Fibroblast of skin of back (primary cell): ENCODE results near the gene GRIN2A. TPM values are rescaled to one million over a fixed set of nuclear protein-coding genes. Genes with fewer than 3 reads are reported as not detected.

Experiments used
- DNase-seq: peaks from one replicate; pipeline ENCODE4 v3.0.0-alpha.2; 2013
- polyA plus RNA-seq, 2 experiments: library from polyadenylated mRNA; unstranded; fragments of 120-200 nt; gene quantifications; one replicate each; pipeline ENCODE4 v1.2.1, GENCODE V29; 2013; ENCODE audit not compliant: insufficient read length in 2 of 2

GRIN2A gene
- polyA plus RNA-seq (2013, experiment 1 of 2; ENCODE audit: insufficient read length), result not detected
- not detected for polyA plus RNA-seq (2013, experiment 2 of 2; ENCODE audit: insufficient read length)

DNA sequence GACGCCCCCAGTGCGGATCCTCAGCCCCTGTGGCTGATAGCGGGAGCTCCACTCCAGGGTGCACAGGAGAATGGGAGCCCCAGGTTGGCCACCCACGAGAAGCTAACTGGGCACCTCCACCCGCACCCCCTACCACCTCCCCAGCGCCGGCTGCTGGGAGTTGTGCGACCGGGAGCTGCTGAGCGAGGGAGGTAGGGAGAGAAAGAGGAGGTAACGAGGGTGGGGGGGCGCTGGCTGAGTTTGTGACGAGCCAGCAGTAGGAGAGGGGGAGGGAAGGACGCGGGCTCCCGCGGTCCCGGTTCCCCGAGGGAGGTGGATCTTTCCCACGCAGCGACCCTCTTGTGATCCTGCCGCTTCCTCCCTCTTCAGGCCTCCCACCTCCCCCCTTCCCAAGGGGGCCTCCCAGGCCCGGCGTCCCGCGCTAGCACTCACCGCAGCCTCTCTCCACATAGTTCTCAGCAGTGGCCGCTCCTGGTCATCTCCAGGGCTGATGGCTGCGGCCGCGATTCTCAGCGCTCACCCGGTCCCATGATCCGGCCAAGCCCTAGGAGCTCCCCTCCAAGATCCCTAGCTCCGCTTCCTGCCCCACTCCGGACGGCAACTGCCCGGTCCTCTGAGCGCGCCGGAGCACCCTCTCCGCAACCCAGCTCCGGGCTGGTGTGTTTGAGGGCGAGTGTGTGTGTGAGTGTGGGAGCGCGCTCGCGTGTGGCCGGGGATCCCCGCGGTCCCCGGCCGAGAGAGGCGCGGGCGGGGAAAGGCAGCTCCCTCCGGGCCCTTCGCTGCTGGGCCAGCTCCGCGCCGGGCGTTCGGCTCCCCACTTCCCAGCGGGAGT is at the start of gene GRIN2A:
Gene GRIN2A (minus strand): TSS at position 207 of the 832 bp plus-strand sequence. CDS start 2,017 bp downstream, outside the sequence.
- no peak for DNase-seq

DNA sequence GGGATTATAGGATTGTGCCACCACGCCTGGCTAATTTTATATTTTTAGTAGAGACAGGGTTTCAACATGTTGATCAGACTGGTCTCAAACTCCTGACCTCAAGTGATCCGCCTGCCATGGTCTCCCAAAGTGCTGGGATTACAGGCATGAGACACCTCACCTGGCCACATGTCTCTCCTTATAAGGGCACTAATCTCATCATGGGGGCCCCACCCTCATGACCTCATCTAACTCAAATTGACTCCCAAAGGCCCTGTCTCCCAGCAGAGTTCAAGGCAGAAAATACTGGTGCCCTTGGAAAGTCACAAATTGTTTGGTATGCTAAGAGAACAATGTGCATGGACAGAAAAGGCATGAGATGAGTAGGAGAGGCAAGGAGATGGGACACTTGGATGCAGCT is 49.3 kb upstream of the GRIN2A start:
- no peak for DNase-seq

DNA sequence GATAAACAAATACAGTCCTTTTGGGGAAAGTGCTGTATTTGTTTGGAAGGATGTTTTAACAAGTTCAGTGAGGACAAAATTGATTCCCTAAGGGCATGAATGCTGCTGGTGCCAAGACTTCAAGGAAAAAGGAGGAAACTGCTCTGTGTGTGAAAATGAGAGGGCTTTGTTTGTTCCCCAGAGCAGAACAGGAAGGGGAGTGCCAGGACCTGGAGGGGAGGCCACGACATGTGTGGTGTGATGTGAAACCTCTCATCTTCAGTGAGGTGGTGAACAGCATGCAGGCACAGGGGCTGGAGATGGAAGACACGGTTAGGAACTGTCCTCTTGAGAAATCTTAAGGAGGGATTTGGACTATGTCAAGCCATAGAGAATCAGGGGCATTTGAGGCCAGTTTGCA is 46.6 kb upstream of the GRIN2A start:
- DNase-seq, result no peak

GRCh38 chr16:10226987-10227306 is 44.7 kb upstream of the GRIN2A start:
- DNase-seq, result no peak

GRCh38 chr16:10226141-10226986 is 44.1 kb upstream of the GRIN2A start:
- DNase-seq, result no peak

- DNase-seq, result no peak
Measured at GRCh38 chr16:10225653-10226052, 43.4 kb upstream of the GRIN2A start.

GRCh38 chr16:10224850-10225249 is 42.6 kb upstream of the GRIN2A start:
- no peak for DNase-seq

GRCh38 chr16:10220942-10221341 is 38.7 kb upstream of the GRIN2A start:
- DNase-seq, result no peak

GRCh38 chr16:10219742-10220141 is 37.5 kb upstream of the GRIN2A start:
- no peak for DNase-seq

DNA sequence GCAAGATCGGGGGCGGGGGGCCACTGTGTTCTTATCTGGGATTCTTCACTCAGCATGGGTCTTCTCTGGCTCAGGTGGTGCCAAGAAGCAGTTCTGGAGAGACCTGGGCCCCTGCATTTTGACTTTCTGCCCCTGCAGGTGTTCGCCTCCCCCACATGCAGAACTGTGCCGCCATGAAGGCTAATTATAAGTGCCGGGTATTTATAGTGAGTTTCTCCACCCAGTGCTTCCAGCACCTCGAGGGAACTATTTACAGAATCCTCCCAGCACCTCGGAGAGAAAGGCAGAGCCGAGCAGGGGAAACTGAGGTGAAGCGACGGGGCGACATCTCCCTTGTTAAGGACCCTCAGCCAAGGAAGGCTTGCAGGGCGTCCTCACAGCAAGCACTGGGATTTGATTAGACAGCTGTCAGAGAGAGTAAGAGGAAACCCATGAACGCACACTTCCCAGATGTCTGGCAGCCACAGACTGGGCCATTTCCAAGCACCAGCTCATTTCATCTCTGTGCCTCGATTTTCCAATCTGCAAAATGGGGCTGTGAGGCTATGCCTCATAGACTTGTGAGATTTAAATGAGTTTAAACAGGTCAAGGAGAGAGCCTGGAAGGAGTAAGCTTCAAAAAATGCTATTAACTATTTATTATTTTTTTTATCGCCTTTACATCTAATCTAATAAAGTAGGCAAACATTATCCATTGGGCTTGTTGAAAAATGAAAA is 36.4 kb upstream of the GRIN2A start:
- DNase-seq, result no peak

GRCh38 chr16:10213748-10214147 is 31.5 kb upstream of the GRIN2A start:
- DNase-seq, result no peak

DNA sequence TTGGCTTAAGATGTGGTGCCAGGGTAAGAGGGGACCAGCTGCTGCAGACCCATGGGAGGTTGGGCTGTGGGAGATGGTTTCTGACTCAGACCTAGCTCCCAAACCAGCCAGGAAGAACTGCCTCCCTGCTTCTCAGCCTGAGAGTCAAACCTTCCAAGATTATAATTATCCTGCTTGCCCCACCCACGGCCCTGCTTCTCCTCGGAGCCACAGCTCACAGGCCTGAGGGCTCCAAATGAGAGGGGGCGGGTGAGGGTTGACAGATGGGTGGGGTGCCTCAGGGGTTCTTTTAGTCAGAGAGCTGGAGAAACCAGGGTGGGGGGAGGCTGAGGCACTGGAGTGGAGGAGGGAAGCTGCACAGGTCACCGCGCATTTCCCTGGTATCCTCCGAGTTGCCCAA is 28.7 kb upstream of the GRIN2A start:
- no peak for DNase-seq

DNA sequence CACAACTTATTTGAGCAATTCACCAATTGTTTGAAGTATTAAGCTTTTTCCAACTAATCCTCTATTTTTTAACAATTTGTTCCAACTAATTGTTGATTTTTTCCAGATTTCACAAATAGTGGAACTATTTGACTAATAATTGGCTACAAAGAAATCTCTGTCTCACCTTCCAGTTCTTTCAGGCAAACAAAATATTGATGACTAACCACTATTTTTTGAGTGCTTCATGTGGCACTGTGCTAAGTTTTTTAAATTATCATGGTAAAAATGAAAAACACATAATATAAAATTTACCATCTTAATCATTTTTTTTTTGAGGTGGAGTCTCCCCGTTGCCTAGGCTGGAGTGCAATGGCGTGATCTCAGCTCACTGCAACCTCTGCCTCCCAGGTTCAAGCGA is 24.6 kb upstream of the GRIN2A start:
- DNase-seq, result no peak

GRCh38 chr16:10206215-10206614 is 24.0 kb upstream of the GRIN2A start:
- no peak for DNase-seq

- DNase-seq, result no peak
Measured at GRCh38 chr16:10205688-10206087, 23.5 kb upstream of the GRIN2A start.

DNA sequence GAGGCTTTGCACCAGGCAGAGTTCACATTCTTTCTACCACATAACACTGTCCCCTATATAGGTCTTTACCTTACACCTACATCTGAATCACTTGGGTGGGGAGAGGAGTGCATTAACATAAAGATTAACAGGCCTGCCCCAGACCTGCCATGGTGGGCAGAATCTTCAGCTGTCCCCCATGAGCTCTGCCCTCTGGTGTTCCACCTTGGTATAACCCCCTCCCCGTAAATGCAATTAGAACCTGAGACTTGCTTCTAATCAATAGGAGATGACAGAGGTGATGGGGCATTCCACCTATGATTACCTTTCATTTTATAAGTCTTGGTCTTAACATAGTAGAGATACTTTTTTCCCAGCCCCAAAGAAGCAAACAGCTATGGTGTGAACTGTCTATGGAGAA is 20.4 kb upstream of the GRIN2A start:
- DNase-seq, result no peak

DNA sequence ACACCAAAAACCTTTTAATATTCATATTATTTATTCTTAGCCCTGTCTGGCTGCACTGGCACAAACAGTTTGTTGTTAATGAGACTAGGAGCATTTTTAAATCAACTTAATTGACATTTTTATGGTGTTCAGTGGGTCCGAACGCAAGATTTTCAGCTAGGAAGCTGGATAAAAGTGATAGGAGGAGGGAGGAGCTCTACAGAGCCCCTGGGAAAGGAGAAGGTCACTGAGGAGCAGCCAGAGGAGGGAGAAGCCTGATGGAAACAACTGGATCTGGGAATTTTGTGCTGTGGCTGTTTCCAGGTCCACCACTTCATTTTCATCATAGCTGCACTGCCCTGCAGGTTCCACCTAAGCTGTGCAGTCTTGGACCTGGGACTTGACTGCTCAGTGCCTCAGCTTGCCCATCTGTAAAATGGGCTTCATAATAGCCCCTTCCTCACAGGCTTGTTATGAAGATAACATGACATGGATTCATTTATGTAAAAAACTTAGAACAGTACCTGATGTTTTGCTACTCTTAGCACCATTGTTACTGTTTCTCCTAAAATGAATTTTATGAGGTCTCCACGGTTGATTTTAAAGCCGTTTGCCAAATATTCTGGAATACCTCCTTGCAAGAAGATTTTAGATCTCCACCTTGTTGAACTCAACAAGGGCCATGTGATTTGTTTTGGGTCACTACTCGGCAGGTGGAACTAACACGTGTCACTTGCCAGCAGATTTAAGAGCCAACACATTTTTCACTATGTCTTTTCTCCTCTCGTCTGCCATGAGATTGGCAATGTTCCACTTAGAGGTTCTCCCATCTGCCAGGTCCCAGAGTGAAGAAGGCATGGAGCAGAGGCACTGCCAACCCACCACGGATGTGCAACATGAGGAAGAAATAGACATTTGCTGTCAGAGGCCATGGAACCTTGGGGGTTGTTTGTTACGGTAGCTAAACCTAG is 18.7 kb upstream of the GRIN2A start:
- DNase-seq, result no peak

DNA sequence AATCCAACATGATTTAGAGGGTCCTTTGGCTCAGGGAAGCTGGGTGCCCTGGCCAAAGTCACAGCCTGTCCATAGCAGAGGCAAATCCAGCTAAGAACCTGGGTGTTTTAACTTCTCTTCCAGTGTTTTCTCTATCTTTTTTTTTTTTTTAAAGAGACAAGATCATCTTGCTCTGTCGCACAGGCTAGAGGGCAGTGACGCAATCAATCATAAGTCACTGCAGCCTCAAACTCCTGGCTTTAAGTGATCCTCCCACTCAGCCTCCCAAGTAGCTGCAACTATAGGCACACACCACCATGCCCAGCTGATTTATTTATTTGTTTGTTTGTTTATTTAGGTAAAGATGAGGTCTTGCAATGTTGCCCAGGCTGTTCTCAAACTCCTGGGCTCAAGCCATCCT is 14.8 kb upstream of the GRIN2A start:
- DNase-seq, result no peak

DNA sequence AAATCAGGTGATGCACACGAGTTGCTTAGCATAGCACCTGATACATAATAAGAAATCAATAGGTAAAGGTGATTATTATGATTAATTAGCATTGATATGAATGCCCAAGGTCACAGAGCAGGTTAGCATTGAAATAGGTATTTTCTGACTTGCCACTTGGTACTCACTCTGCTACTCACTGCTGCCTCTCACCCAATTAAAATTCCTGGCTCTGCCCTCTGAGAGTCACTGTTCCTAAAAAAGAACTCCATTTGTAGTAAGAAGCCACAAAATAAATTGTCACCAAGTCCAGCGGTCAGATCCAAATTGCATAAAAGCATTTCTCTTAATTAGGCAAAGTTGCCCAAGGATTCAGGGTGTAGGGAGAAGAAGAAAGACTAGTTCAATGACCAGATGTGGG is 8.9 kb upstream of the GRIN2A start:
- DNase-seq, result no peak

- no peak for DNase-seq
Measured at GRCh38 chr16:10189861-10190390, 7.7 kb upstream of the GRIN2A start.

- no peak for DNase-seq
Measured at GRCh38 chr16:10188236-10188635, 6.0 kb upstream of the GRIN2A start.
